WTC11 (cell line): ENCODE results near the gene GPR27. TPM values are rescaled to one million over a fixed set of nuclear protein-coding genes. Genes with fewer than 3 reads are reported as not detected.

Source experiments
- ATAC-seq: fragments of 200-7000 bp; cut with Tn5 transposase; 2 replicates; pipeline ENCODE4 v1.10.0; 2021; ENCODE audit warnings: mild to moderate bottlenecking, moderate library complexity
- CTCF ChIA-PET: fragments of 300-600 bp; sonication (Branson Sonifier 250); formaldehyde crosslinking; loops from one replicate; lab custom pipeline; 2021; ENCODE audit warnings: antibody characterized with exemption; lab: Charles Lee
- POLR2A ChIA-PET: fragments of 350-600 bp; sonication (Branson Sonifier 250); formaldehyde crosslinking; loops from one replicate; lab custom pipeline; 2021; ENCODE audit warnings: antibody characterized with exemption; lab: Charles Lee
- DNase-seq: peaks from one replicate; pipeline ENCODE4 v3.0.0; 2021; ENCODE audit warnings: low spot score
- H3K27ac Mint-ChIP-seq: 2 replicates; pipeline ENCODE4 v1.8.0; 2021; ENCODE audit warnings: mixed read lengths
- H3K27me3 Mint-ChIP-seq: 2 replicates; pipeline ENCODE4 v1.8.0; 2021; ENCODE audit warnings: low read depth, mild to moderate bottlenecking, moderate library complexity, mixed read lengths
- H3K36me3 Mint-ChIP-seq: 2 replicates; pipeline ENCODE4 v1.8.0; 2021; ENCODE audit warnings: mixed read lengths
- H3K4me1 Mint-ChIP-seq: 2 replicates; pipeline ENCODE4 v1.8.0; 2022; ENCODE audit warnings: mixed read lengths
- H3K4me3 Mint-ChIP-seq: 2 replicates; pipeline ENCODE4 v1.8.0; 2021; ENCODE audit warnings: mild to moderate bottlenecking, moderate library complexity, mixed read lengths
- H3K9me3 Mint-ChIP-seq: 2 replicates; pipeline ENCODE4 v1.8.0; 2021; ENCODE audit warnings: mixed read lengths
- ATF1 ChIP-seq: sonication (generic); formaldehyde crosslinking; IDR thresholded peaks from 2 replicates; pipeline ENCODE4 v1.8.1; 2023; ENCODE audit warnings: mild to moderate bottlenecking, moderate library complexity, missing genetic modification reagents
- ETV6 ChIP-seq: sonication (generic); formaldehyde crosslinking; IDR thresholded peaks from 2 replicates; pipeline ENCODE4 v1.8.1; 2022; ENCODE audit warnings: mild to moderate bottlenecking, missing genetic modification reagents
- HMGA2 ChIP-seq: fragments of 250-450 bp; sonication (Bioruptor Pico); IDR thresholded peaks from 2 replicates; pipeline ENCODE4 v1.4.0; 2021; ENCODE audit warnings: mild to moderate bottlenecking, moderate library complexity
- IRF2 ChIP-seq: sonication (generic); formaldehyde crosslinking; IDR thresholded peaks from 2 replicates; pipeline ENCODE4 v1.8.0; 2022; ENCODE audit warnings: low read depth, missing genetic modification reagents, borderline replicate concordance
- MXD4 ChIP-seq: fragments of 250-450 bp; sonication (Bioruptor Pico); IDR thresholded peaks from 2 replicates; pipeline ENCODE4 v1.8.0; 2021; ENCODE audit warnings: mild to moderate bottlenecking, moderate library complexity, borderline replicate concordance
- NFYB ChIP-seq: sonication (generic); formaldehyde crosslinking; conservative IDR thresholded peaks from 2 replicates; pipeline ENCODE4 v1.8.0; 2022; ENCODE audit warnings: low read depth, missing genetic modification reagents
- NR2C2 ChIP-seq: sonication (generic); formaldehyde crosslinking; IDR thresholded peaks from 2 replicates; pipeline ENCODE4 v1.8.0; 2022; ENCODE audit warnings: mild to moderate bottlenecking, missing genetic modification reagents
- SMAD3 ChIP-seq: sonication (generic); formaldehyde crosslinking; IDR thresholded peaks from 2 replicates; pipeline ENCODE4 v1.8.0; 2022; ENCODE audit warnings: missing genetic modification reagents, mild to moderate bottlenecking, borderline replicate concordance
- SP1 ChIP-seq: sonication (generic); formaldehyde crosslinking; conservative IDR thresholded peaks from 2 replicates; pipeline ENCODE4 v1.8.1; 2022; ENCODE audit warnings: missing genetic modification reagents
- ZNF121 ChIP-seq: sonication (generic); formaldehyde crosslinking; IDR thresholded peaks from 2 replicates; pipeline ENCODE4 v1.8.0; 2023; ENCODE audit warnings: missing genetic modification reagents
- ZNF138 ChIP-seq: sonication (generic); formaldehyde crosslinking; conservative IDR thresholded peaks from 2 replicates; pipeline ENCODE4 v1.8.1; 2022; ENCODE audit warnings: mild to moderate bottlenecking, moderate library complexity, missing genetic modification reagents
- ZNF396 ChIP-seq: fragments of 250-450 bp; sonication (Bioruptor Pico); IDR thresholded peaks from 2 replicates; pipeline ENCODE4 v1.8.0; 2021; ENCODE audit warnings: mild to moderate bottlenecking, moderate library complexity, borderline replicate concordance
- ZNF423 ChIP-seq: fragments of 250-450 bp; sonication (Bioruptor Pico); IDR thresholded peaks from 2 replicates; pipeline ENCODE4 v2.1.2; 2022; ENCODE audit warnings: mild to moderate bottlenecking, moderate library complexity
- total RNA-seq: library from RNA; stranded (reverse); gene quantifications from 3 replicates; pipeline ENCODE4 v1.2.3, GENCODE V29; 2021
- TF ChIP-seq, protein P1 (sequence below): fragments of 200-600 bp; IDR thresholded peaks from 2 replicates; pipeline ENCODE4 v1.8.0; 2022; ENCODE audit warnings: antibody characterized with exemption
- TF ChIP-seq, protein P2 (sequence below): sonication (generic); formaldehyde crosslinking; IDR thresholded peaks from 2 replicates; pipeline ENCODE4 v1.8.1; 2023; ENCODE audit warnings: mild to moderate bottlenecking, missing genetic modification reagents
- TF ChIP-seq, protein P3 (sequence below): sonication (generic); formaldehyde crosslinking; IDR thresholded peaks from 2 replicates; pipeline ENCODE4 v1.8.1; 2023; ENCODE audit warnings: mild to moderate bottlenecking, missing genetic modification reagents, moderate library complexity
- TF ChIP-seq, protein P4 (sequence below): fragments of 250-450 bp; sonication (Bioruptor Pico); IDR thresholded peaks from 2 replicates; pipeline ENCODE4 v1.9.0; 2021; ENCODE audit warnings: mild to moderate bottlenecking
- TF ChIP-seq, protein P5 (sequence below): sonication (generic); formaldehyde crosslinking; IDR thresholded peaks from 2 replicates; pipeline ENCODE4 v1.8.0; 2023; ENCODE audit warnings: missing genetic modification reagents, mild to moderate bottlenecking, borderline replicate concordance
- TF ChIP-seq, protein P6 (sequence below): sonication (generic); formaldehyde crosslinking; IDR thresholded peaks from 2 replicates; pipeline ENCODE4 v1.8.1; 2022; ENCODE audit warnings: low read depth, missing genetic modification reagents, borderline replicate concordance

Gene GPR27
- total RNA-seq, 1 experiment from 2014 or later, result 16.4 TPM

DNA sequence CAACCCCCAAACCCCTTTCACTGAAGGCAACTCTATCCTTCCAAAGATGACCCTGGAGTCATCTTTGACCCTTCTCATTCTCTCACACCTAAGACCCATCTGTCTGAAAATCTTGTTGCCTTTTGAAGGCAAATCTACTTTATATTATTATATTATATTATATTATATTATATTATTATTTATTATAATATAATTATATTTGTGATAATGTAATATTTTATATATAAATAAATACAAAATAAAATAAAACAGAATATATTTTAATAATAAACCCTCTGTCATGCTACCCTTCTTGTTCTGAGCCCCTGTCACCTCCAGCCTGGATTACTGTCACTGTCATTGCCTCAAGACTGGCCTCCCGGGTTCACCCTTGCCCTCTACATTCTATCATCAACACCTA, 36.3 kb downstream of the GPR27 start:
- ATAC-seq, result no peak
- no peak for DNase-seq
- peaks cover 33% of the 10 kb centered on the region for H3K27me3 Mint-ChIP-seq
- no peaks in the 10 kb centered on the region for H3K9me3 Mint-ChIP-seq
- ChIA-PET POLR2A (no interaction called here), CTCF (interaction anchor here (1.4 kb wide), 1 partner anchor 60 kb away, joined by 8 read pairs; no protein-coding TSS in a partner anchor)
- H3K36me3 Mint-ChIP-seq, result no peaks in the 10 kb centered on the region
- TF ChIP-seq, protein P1, sequence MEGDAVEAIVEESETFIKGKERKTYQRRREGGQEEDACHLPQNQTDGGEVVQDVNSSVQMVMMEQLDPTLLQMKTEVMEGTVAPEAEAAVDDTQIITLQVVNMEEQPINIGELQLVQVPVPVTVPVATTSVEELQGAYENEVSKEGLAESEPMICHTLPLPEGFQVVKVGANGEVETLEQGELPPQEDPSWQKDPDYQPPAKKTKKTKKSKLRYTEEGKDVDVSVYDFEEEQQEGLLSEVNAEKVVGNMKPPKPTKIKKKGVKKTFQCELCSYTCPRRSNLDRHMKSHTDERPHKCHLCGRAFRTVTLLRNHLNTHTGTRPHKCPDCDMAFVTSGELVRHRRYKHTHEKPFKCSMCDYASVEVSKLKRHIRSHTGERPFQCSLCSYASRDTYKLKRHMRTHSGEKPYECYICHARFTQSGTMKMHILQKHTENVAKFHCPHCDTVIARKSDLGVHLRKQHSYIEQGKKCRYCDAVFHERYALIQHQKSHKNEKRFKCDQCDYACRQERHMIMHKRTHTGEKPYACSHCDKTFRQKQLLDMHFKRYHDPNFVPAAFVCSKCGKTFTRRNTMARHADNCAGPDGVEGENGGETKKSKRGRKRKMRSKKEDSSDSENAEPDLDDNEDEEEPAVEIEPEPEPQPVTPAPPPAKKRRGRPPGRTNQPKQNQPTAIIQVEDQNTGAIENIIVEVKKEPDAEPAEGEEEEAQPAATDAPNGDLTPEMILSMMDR, result no peak
- TF ChIP-seq HMGA2 (CRISPR knock-in tag), result peak; percentile 96
- no peak overlapping the region for H3K27ac Mint-ChIP-seq
- H3K4me1 Mint-ChIP-seq, result peaks cover 15% of the 10 kb centered on the region
- no peak overlapping the region for H3K4me3 Mint-ChIP-seq

DNA sequence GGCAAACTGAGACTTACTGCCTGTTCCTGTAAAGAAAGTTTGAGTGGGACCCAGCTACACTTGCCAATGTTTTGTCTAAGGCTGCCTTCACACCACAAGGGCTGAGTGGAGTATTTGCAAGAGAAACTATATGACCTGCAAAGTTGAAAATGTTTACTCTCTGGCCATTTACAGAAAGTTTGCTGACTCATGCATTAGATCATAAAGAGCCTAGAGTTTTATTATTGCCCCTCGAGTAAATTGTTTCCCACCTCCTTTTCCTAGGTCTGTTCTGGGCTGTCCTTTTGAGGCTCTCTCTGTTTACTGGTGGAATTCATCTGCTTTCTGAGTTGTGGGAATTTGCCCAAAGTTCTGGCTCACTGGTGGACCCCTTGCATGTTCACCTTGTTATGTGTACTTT, 38.0 kb downstream of the GPR27 start:
- no peak for TF ChIP-seq ZNF138
- TF ChIP-seq ZNF396 (CRISPR knock-in tag), result no peak
- no peak for TF ChIP-seq SP1 (CRISPR knock-in tag)
- TF ChIP-seq, protein P2, sequence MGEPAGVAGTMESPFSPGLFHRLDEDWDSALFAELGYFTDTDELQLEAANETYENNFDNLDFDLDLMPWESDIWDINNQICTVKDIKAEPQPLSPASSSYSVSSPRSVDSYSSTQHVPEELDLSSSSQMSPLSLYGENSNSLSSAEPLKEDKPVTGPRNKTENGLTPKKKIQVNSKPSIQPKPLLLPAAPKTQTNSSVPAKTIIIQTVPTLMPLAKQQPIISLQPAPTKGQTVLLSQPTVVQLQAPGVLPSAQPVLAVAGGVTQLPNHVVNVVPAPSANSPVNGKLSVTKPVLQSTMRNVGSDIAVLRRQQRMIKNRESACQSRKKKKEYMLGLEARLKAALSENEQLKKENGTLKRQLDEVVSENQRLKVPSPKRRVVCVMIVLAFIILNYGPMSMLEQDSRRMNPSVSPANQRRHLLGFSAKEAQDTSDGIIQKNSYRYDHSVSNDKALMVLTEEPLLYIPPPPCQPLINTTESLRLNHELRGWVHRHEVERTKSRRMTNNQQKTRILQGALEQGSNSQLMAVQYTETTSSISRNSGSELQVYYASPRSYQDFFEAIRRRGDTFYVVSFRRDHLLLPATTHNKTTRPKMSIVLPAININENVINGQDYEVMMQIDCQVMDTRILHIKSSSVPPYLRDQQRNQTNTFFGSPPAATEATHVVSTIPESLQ (CRISPR knock-in tag), result no peak
- TF ChIP-seq NFYB (CRISPR knock-in tag), result no peak
- TF ChIP-seq, protein P3, sequence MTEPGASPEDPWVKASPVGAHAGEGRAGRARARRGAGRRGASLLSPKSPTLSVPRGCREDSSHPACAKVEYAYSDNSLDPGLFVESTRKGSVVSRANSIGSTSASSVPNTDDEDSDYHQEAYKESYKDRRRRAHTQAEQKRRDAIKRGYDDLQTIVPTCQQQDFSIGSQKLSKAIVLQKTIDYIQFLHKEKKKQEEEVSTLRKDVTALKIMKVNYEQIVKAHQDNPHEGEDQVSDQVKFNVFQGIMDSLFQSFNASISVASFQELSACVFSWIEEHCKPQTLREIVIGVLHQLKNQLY (CRISPR knock-in tag), result no peak
- no peak for TF ChIP-seq ZNF121
- TF ChIP-seq, protein P4, sequence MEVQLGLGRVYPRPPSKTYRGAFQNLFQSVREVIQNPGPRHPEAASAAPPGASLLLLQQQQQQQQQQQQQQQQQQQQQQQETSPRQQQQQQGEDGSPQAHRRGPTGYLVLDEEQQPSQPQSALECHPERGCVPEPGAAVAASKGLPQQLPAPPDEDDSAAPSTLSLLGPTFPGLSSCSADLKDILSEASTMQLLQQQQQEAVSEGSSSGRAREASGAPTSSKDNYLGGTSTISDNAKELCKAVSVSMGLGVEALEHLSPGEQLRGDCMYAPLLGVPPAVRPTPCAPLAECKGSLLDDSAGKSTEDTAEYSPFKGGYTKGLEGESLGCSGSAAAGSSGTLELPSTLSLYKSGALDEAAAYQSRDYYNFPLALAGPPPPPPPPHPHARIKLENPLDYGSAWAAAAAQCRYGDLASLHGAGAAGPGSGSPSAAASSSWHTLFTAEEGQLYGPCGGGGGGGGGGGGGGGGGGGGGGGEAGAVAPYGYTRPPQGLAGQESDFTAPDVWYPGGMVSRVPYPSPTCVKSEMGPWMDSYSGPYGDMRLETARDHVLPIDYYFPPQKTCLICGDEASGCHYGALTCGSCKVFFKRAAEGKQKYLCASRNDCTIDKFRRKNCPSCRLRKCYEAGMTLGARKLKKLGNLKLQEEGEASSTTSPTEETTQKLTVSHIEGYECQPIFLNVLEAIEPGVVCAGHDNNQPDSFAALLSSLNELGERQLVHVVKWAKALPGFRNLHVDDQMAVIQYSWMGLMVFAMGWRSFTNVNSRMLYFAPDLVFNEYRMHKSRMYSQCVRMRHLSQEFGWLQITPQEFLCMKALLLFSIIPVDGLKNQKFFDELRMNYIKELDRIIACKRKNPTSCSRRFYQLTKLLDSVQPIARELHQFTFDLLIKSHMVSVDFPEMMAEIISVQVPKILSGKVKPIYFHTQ (CRISPR knock-in tag), result no peak
- no peak for TF ChIP-seq IRF2 (CRISPR knock-in tag)
- no peak overlapping the region for H3K27ac Mint-ChIP-seq
- ChIA-PET POLR2A (no interaction called here), CTCF (no interaction called here)
- H3K9me3 Mint-ChIP-seq, result no peaks in the 10 kb centered on the region
- H3K4me3 Mint-ChIP-seq, result no peak overlapping the region
- H3K27me3 Mint-ChIP-seq, result peaks cover 18% of the 10 kb centered on the region
- ATAC-seq (no peak), DNase-seq (no peak)
- peaks cover 1% of the 10 kb centered on the region; the same call in 1 of the 2 replicates for H3K4me1 Mint-ChIP-seq
- H3K36me3 Mint-ChIP-seq, result no peaks in the 10 kb centered on the region

DNA sequence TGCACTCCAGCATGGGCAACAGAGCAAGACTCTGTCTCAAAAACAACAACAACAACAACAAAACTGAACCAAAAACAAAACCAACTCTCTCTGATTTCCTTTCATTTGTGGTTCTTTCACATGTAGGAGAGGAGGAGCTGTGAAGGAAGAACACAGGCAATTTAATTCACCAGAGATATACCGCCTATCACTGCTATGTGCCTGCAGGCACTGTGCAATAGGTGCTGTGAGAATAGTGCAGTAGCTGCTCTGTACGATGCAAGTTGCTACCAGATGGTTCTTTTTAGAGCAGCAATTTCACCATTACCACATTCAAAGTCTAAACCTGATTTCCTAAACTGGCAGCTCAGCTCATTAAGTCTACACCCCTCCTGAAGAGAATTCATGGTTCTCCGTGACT, 42.6 kb downstream of the GPR27 start:
- POLR2A ChIA-PET, result no interaction called here
- CTCF ChIA-PET, result interaction anchor here (0.6 kb wide), 1 partner anchor 56 kb away, joined by 3 read pairs; no protein-coding TSS in a partner anchor
- Mint-ChIP-seq H3K4me3 (no peak overlapping the region), H3K36me3 (no peaks in the 10 kb centered on the region), H3K9me3 (no peaks in the 10 kb centered on the region), H3K27ac (no peak overlapping the region), H3K27me3 (no peaks in the 10 kb centered on the region), H3K4me1 (peaks cover 21% of the 10 kb centered on the region)
- no peak for ATAC-seq
- no peak for DNase-seq
- TF ChIP-seq MXD4 (CRISPR knock-in tag) (no peak), ATF1 (CRISPR knock-in tag) (no peak), ZNF423 (CRISPR knock-in tag) (no peak), ZNF121 (no peak), SMAD3 (CRISPR knock-in tag) (no peak), ETV6 (no peak), NR2C2 (CRISPR knock-in tag) (no peak)
- TF ChIP-seq, protein P5, sequence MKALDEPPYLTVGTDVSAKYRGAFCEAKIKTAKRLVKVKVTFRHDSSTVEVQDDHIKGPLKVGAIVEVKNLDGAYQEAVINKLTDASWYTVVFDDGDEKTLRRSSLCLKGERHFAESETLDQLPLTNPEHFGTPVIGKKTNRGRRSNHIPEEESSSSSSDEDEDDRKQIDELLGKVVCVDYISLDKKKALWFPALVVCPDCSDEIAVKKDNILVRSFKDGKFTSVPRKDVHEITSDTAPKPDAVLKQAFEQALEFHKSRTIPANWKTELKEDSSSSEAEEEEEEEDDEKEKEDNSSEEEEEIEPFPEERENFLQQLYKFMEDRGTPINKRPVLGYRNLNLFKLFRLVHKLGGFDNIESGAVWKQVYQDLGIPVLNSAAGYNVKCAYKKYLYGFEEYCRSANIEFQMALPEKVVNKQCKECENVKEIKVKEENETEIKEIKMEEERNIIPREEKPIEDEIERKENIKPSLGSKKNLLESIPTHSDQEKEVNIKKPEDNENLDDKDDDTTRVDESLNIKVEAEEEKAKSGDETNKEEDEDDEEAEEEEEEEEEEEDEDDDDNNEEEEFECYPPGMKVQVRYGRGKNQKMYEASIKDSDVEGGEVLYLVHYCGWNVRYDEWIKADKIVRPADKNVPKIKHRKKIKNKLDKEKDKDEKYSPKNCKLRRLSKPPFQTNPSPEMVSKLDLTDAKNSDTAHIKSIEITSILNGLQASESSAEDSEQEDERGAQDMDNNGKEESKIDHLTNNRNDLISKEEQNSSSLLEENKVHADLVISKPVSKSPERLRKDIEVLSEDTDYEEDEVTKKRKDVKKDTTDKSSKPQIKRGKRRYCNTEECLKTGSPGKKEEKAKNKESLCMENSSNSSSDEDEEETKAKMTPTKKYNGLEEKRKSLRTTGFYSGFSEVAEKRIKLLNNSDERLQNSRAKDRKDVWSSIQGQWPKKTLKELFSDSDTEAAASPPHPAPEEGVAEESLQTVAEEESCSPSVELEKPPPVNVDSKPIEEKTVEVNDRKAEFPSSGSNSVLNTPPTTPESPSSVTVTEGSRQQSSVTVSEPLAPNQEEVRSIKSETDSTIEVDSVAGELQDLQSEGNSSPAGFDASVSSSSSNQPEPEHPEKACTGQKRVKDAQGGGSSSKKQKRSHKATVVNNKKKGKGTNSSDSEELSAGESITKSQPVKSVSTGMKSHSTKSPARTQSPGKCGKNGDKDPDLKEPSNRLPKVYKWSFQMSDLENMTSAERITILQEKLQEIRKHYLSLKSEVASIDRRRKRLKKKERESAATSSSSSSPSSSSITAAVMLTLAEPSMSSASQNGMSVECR, result no peak
- TF ChIP-seq, protein P6, sequence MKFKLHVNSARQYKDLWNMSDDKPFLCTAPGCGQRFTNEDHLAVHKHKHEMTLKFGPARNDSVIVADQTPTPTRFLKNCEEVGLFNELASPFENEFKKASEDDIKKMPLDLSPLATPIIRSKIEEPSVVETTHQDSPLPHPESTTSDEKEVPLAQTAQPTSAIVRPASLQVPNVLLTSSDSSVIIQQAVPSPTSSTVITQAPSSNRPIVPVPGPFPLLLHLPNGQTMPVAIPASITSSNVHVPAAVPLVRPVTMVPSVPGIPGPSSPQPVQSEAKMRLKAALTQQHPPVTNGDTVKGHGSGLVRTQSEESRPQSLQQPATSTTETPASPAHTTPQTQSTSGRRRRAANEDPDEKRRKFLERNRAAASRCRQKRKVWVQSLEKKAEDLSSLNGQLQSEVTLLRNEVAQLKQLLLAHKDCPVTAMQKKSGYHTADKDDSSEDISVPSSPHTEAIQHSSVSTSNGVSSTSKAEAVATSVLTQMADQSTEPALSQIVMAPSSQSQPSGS (CRISPR knock-in tag), result no peak
